ENCODE results near the gene SORCS1.

SORCS1 gene

DNA sequence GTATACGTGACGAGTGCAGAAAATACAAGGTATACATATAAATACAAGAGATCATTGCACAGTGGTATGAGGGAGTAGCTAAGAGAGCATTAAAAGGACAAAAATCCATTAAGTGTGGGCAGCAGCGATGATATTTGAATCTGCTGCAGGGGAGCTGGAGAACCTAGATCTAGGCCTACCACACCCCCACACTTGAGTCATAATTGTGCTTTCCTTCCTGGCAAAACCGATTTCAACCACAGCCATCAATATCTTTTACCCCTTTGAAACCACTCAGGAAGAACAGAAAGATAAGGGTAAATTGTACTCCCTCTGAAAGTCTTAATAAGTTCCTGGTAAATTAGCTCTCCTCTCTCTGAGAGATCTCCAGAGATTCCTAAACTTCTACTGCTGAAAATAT, 345.0 kb downstream of the SORCS1 start:
- DNase-seq (ENCODE audit: low read depth in 2 of 2), result no peak

DNA sequence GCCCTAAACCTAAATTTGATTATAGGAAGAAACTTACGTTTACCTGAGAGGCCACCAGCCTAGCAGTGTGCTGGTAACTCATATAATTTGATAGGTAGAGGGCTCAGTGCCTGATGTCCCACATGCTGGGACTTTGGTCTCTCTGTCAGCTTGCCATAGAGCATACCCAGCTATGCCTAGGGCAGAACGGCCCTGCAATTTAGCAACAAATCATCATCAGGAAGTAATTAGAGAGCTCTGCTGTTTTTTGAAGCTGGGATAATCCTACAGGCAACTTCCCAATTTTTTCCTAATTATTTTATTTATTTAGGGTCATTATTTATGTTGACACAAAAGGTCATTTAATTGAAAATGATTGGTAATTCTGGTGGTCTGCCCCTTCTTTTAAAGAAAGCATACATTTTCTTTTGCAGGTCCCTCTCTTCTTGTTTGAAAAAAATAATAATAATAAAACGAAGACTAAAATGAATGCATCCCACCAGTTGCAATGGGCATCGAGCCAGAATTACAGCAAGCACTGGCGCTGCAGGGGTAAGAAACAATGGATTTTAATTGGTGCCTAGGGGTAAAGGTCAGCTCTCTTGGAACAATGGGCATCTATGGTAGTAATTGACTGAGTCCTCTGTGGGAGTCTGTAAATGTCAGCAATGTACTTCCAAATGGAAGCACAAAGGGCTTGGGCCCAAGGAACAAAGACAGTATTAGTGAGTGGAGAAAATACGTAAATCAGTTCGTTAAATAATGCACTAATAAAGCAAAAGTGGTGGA, 348.0 kb downstream of the SORCS1 start:
- DNase-seq (ENCODE audit: low read depth in 2 of 2), result no peak

DNA sequence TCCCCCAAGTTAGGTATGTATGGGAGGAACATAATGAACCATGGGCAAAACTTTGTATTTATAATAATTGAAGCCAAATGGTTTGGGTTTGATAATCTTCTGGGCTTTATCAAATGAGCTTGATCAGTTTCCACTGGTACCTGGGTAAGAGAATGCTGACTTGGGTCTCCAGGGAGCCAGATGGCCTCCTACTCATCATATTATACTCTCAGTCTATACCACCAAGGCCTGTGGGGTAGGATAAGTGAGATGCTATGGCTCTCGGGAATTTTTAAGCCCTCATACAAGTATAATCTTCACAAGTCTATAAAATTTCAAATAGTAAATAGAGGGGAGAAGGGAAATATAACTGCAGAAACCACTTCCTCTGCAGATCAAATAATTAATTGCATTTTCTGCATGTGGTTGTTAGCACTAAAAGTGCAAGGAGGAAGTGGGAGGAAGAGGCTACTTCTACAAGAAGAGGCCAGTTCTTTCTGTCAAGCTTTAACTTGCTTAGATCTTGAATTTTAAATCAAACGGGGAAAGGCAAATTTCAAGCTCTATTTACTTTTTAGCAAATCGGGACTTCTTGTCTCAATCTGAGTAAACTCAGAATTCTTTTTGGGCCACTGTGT, 349.0 kb downstream of the SORCS1 start:
- DNase-seq (ENCODE audit: low read depth in 2 of 2), result no peak

DNA sequence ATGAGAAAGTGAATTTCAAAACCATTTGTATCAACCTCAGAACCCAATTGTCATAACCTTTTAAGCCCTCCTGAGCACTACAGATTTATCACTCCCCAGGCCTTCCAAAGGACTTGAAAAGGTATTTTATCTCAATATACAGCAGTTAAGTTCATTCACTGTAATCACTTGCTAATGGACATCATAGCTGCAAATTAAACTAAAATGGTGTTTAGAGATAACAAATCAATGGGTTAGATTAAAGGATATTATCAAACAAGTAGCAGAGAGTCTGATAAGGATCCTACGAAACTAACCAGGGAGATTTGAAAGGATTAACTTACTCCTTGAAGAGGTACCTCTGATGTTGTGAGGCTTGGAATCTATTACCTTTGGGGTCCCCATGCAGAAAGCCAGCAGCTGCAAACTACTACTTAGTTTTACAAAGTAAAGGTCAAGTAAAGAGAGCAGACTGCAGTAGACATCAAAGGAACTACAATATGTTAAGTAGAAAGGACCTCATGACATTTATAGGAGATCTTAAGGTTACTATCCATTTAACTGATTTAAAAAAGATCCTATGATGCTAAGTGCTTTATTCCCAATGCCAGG, 359.4 kb downstream of the SORCS1 start:
- no peak for DNase-seq (ENCODE audit: low read depth in 2 of 2)

DNA sequence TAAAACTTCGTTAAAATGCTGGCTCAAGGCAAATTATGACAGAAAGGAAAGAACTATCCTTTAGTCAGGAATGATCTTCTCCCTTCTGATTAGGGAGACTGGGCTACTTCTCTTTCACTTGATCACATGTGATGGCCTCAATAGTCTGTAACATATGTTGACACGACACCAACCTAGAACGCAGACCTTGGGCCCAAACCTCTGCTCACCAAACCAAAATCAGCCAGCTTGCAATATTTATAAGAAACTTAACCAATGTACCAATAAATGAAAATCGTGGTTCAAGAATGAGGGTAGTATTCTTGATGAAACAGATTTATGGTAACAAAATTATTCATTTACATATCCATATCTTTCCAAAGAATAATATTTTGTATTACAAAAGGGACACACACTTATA, 361.6 kb downstream of the SORCS1 start:
- no peak for DNase-seq (ENCODE audit: low read depth in 2 of 2)

DNA sequence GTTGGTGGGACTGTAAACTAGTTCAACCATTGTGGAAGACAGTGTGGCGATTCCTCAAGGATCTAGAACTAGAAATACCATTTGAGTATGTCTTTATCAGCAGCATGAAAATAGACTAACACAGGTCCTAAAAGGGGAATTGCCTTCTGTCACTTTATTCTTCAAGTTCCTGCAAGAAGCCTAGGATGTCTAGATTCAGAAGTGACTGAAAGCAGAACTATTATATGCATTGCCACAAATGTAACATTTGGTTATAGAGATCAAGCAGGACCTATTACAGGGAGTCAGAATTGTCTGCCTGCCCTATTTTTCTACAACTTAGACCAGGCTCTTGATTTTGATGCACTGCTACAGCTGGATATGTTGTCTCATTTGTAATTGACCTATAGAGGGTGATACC, 364.7 kb downstream of the SORCS1 start:
- DNase-seq (ENCODE audit: low read depth in 2 of 2), result no peak

DNA sequence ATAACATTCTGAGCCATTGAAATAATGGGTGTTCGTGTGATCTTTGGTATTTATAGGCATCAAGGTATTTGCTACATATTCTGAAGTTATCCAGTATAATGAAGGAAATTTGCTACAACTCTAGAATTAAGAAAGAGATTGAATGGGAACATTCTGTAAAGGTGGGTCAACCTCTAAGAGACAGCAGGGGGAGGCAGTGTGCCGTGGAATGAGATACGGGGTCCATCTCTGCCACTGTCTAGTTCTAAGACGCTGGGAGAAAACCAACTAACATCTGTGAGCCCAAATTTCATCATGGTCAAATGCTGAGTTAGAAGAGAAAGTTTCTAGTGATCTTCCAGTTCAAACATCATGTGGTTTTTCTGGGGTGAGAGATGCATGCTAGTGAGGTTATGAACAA, 368.9 kb downstream of the SORCS1 start:
- DNase-seq (ENCODE audit: low read depth in 2 of 2), result no peak

DNA sequence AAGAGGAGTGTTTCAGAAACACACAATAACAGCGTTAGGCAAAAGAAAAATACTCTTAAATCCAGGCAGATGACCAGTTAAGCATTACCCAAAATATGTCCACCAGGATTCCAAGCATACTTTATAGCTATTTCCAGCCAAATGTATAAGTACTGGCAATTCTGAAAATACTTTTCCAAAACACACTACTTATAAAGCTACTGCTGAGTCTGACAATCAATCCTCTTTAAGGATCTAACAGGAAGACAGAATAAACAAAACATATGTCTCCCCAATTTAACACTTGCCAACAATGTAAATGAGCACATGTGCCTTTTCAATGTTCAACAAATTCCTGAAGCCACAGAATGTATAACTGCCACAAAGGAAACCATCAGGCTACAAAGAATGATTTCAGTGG, 370.9 kb downstream of the SORCS1 start:
- DNase-seq (ENCODE audit: low read depth in 2 of 2), result no peak

DNA sequence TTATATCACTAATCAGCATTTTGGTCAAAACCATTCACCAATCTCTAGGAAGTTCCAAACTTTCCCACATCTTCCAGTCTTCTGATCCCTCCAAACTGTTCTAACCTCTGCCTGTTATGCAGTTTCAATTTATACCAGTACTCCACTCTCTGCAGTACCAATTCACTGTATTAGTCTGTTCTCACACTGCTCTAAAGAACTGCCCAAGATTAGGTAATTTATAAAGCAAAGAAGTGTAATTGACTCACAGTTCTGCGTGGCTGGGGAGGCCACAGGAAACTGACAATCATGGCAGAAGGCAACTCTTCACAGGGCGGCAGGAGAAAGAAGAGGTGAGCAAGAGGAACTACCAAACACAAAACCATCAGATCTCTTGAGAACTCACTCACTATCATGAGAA, 374.9 kb downstream of the SORCS1 start:
- DNase-seq (ENCODE audit: low read depth in 2 of 2), result no peak

DNA sequence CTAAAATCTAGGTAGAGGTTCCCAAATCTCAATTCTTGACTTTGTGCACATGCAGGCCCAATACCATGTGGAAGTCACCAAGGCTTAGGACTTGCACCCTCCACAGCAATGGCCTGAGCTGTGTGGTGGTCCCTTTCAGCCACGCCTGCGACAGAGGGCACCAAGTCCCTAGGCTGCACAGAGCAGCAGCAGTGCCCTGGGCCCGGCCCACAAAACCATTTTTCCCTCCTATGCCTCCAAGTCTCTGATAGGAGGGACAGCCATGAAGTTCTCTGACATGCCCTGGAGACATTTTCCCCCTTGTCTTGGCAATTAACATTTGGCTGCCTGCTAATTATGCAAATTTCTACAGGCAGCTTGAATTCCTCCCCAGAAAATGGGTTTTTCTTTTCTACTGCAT, 375.5 kb downstream of the SORCS1 start:
- no peak for DNase-seq (ENCODE audit: low read depth in 2 of 2)

DNA sequence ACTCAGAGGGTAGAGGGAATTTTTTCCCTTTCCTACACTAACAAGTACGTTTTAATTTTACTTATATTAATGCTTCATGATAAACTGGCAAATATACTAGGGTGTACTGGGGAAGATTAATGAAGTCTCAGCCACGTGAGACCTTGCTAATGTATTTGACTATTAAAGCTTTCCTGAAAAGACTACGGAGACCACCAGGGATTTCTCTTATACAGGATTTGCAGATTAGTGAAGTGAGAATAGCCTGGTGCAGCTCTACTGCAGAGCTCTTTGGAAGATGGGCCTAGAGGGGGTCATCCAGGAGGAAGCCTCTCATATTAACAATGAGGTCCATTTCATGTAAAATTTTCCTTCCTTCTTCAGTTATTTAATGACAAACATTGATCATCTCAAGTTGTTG, 379.0 kb downstream of the SORCS1 start:
- no peak for DNase-seq (ENCODE audit: low read depth in 2 of 2)

DNA sequence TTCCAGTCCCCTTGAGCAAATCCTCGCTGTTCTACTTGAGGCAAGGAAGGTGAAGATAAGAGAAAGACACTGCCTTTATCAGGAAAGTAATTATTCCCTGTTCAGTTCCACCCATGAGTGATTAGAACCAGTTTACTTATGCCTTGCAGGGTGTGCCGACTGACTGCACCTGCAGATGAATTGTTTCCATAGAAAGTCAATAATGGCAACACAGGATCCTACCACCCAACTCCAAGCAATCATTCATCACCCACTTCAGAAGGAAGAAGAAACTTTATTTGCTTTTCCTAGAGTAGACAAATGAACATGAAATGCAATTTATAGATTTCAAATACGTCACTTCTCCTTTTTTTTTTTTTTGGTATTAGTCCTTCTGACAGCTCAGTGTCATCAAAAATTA, 383.9 kb downstream of the SORCS1 start:
- no peak for DNase-seq (ENCODE audit: low read depth in 2 of 2)

DNA sequence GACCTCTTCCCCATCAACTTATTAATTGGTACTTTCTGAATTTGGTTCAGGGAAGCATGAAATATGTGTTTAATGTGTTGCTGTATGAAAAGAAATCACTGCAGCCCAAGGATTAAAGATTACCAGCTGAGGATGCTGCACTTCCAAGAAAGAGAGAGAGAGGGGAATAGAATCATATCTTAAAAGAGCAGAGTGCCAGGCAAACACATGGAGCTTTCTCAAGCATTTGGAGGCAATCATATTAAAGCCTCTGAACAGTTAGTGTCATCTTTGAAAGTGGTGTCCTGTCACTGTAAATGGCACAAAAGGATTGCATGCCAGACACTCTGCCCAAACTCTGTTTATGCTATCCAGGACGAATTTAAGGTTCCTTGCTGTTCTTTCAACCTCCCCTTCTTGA, 386.7 kb downstream of the SORCS1 start:
- no peak for DNase-seq (ENCODE audit: low read depth in 2 of 2)

DNA sequence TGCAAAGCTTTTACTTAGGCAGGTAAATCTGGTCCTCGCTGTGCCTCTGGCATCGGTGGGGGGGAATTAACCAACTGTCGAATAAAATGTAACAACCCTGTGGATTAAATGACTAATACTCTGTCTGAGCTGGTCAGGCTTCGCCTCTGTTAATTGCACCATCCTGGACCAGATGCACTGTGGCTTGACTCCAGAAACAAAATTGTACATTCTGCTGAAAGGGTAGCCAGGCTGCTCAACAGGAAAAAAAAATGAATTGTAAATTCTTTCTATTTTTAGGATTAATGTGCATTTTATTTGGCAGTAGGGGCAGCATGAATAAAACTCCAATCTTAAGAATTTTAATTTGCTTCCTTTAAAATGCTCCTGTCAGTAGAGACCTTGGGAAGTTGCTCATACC, 389.4 kb downstream of the SORCS1 start:
- no peak for DNase-seq (ENCODE audit: low read depth in 2 of 2)

DNA sequence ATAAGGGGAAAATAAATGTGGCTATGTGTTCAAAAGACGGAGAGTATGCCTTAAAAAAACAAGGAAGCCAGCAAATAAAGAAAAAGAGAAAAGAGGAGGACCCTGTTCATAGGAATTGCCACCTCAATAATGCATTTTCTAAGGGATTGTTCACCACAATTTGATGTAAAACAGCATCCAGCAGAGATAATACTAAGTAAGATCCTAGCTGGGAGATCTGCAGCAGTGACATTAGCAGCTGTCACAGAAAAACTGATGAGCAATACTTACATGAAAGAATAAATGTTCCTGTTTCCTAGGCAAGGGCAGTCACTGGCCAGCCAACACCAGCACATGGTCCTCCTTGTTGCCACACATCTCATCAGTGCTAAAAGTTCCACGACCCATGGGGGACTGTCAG, 391.5 kb downstream of the SORCS1 start:
- DNase-seq (ENCODE audit: low read depth in 2 of 2), result no peak

DNA sequence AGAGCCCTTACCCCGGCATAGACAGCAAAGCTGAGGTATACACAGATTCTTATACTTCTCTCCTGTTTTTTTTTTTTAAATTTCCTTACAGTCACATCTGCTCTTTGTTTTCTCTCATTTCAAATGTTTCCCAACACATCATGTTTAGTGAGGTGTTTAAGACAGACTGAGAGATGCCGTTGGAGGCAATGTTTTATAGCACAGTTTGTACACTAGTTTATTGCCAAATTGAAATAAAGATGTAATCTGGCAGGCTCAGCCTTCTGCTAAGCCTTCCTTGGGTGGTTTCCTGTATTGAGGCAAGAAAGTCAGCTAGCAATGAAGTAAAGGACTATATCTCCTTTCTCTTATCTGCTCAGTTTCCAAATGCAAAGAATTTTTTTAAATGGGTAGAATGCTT, 393.4 kb downstream of the SORCS1 start:
- DNase-seq (ENCODE audit: low read depth in 2 of 2), result no peak

DNA sequence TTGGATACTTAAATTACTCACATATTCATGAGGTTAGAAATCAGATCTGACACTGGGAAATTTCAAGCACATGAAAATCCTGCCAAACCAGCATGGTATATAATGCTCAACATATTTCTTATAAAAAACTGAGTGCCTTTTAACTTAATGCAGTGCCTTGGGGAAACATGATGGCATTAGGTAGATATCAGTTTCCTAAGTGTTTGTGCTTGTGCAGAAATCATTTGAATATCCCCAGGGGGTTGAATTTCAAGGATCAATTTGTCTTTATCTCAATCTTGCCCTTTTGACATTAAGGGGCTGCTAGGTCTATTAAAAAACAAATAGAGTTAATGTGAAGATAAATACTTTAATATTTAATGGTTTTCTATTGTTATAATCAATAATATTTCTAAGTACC, 396.3 kb downstream of the SORCS1 start:
- DNase-seq (ENCODE audit: low read depth in 2 of 2), result no peak

DNA sequence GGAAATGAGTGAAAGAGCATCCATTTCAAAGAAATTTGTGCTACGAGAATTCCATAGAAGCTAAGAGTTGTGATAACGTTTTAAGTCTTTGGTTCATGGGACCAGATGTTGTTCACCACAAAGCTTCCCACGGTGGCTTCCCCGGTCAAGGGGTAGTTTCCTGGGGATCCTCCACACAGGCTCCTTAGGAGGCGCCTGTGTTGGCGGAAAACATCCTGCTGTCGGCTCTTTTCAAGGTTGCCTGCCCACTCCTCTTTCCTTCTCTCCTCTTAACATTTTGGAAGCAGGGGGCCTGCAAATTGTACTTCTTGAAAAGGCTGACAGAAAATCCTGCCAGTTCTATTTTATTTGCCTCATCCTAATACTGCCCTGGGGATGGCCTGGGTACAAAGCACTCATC, 398.6 kb downstream of the SORCS1 start:
- DNase-seq (ENCODE audit: low read depth in 2 of 2), result no peak

DNA sequence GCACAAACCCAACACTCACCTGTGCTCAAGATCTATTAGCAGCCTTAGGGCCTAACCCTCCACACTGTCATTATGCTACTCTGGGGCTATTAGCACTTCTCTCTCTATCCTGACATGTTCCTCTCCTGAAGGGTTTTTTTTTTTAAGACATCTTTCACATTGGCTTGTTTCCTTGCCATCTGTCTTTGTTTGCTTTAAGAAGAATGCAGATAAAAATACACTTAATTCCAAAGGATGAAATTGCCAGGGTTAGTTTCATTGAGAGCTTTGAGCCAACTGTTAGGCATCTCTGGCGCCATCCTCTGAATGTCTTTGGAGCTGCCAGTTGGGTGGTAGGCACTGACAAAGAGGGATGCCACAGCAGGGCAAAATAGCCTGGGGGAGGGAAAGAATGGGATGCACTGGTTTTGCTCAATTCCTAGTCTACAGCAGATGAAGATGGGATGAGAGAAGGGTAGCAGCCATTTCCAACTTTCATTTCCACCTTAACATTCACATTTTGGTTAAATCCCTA, 399.2 kb downstream of the SORCS1 start:
- DNase-seq (ENCODE audit: low read depth in 2 of 2), result no peak

DNA sequence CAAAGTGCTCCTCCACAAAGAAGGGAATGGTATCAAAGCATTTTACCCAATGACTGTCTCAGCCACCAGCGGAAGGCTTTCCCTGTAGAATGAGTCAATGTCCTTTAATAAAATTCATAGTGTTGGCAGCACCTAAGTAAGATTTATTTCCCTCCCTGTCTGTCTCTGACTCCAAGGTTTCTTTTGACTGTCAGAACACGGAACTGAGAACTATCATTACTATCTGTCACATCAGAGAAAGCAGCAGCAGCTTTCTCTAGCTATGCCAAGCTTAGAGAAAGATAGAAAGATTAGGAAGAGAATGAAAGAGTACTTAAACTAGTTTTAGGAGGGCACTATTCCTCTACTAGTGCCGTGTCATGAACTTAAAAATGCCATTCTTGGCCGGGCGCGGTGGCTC, 400.1 kb downstream of the SORCS1 start:
- DNase-seq (ENCODE audit: low read depth in 2 of 2), result no peak

DNA sequence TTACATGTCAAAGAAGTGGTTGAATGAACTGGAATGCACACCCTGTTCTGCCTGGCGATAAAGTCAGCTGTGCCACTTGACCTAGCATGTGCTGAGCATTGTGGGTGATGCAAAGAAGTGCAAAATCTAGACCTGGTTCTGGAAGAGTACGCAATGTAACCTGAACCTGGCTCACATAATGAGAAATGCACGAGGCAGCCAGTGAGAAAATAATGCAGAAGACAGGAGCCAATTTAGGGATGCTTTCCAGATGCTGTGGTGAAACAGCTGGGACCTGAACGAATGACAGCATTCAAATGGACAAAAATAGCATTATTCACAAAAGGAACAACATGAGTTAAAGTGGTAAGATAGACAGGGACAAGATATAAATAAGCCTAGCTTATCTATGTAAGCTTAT, 402.6 kb downstream of the SORCS1 start:
- DNase-seq (ENCODE audit: low read depth in 2 of 2), result no peak

DNA sequence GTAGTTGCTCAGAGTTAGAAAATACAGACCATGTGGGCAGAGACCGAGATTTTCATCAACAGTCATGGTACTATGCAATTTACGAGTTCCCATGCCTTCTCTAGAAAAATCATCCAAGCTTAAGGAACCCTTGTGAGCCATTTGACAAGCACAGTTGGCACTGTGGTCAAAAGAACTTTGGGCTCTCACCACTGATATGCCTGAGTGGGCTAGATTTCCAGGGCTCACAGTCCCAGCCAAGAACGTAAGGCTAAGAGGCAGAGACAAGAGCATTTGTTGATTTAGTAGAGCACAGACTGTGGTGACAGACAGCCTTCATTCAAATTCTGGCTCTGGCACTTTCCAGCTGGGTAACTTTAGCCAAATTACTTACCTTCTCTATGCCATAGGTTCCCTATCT, 407.0 kb downstream of the SORCS1 start:
- DNase-seq (ENCODE audit: low read depth in 2 of 2), result no peak

DNA sequence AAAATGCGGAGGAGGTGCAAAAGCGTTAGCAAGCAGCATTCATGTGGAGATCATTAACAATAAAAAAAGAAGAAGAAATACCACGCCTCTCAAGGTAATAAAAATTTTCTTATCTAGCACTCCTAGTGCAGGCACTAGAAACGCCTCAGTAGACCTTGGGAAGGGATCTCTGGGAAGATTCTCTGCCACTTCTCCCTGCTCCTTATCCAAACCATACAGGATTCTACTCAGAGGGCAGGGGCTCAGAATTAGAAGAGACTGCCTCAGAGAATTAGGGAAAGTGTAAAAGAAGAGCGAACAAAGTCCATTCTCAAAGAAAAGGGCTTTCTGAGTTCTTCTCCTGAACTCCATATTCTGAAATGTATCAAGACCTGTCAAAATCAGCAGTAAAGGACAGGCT, 413.4 kb downstream of the SORCS1 start:
- DNase-seq (ENCODE audit: low read depth in 2 of 2), result no peak
